GM21367 (cell line): ENCODE data around the gene CDC42EP2.

Experiments
- ATAC-seq: cut with Tn5 transposase; IDR thresholded peaks from one replicate; pipeline ENCODE4 v1.9.1; 2021; ENCODE audit not compliant: unreplicated experiment

CDC42EP2 gene

GRCh38 chr11:65297026-65297672 lies 17.5 kb upstream of the CDC42EP2 start:
- ATAC-seq, result no peak

- ATAC-seq, result no peak
These were observed 16.5 kb upstream of the CDC42EP2 start for GRCh38 chr11:65298131-65298535.

- no peak for ATAC-seq
These were observed 15.9 kb upstream of the CDC42EP2 start for GRCh38 chr11:65298655-65299179.

- ATAC-seq, result no peak
These were observed 13.9 kb upstream of the CDC42EP2 start for GRCh38 chr11:65300621-65301275.

GRCh38 chr11:65301491-65302329 lies 13.0 kb upstream of the CDC42EP2 start:
- no peak for ATAC-seq

GRCh38 chr11:65303555-65303954 lies 11.1 kb upstream of the CDC42EP2 start:
- ATAC-seq, result no peak

- no peak for ATAC-seq
These were observed 10.6 kb upstream of the CDC42EP2 start for GRCh38 chr11:65304110-65304509.

GRCh38 chr11:65304613-65305012 lies 10.1 kb upstream of the CDC42EP2 start:
- no peak for ATAC-seq

GRCh38 chr11:65305501-65306268 lies 9.0 kb upstream of the CDC42EP2 start:
- no peak for ATAC-seq

- no peak for ATAC-seq
These were observed 7.1 kb upstream of the CDC42EP2 start for GRCh38 chr11:65307298-65308229.

- ATAC-seq, result no peak
These were observed 6.3 kb upstream of the CDC42EP2 start for GRCh38 chr11:65308281-65308891.

- ATAC-seq, result no peak
These were observed 5.7 kb upstream of the CDC42EP2 start for GRCh38 chr11:65309006-65309405.

- no peak for ATAC-seq
These were observed 4.5 kb upstream of the CDC42EP2 start for GRCh38 chr11:65310215-65310614.

GRCh38 chr11:65310736-65311135 lies 3.9 kb upstream of the CDC42EP2 start:
- ATAC-seq, result no peak

- ATAC-seq, result no peak
These were observed 3.4 kb upstream of the CDC42EP2 start for GRCh38 chr11:65311170-65311678.

- ATAC-seq, result no peak
These were observed 669 bp downstream of the CDC42EP2 start for GRCh38 chr11:65315204-65315865.

GRCh38 chr11:65315866-65316226 lies 1.2 kb downstream of the CDC42EP2 start:
- ATAC-seq, result no peak

GRCh38 chr11:65316227-65317024 lies 1.8 kb downstream of the CDC42EP2 start:
- no peak for ATAC-seq
